ENCODE data around the gene DNHD1. TPM values are rescaled to one million over a fixed set of nuclear protein-coding genes. Genes with fewer than 3 reads are reported as not detected.
A peak's percentile ranks its signal among the peaks of the same experiment; 100 is the strongest.

Gene DNHD1, protein sequence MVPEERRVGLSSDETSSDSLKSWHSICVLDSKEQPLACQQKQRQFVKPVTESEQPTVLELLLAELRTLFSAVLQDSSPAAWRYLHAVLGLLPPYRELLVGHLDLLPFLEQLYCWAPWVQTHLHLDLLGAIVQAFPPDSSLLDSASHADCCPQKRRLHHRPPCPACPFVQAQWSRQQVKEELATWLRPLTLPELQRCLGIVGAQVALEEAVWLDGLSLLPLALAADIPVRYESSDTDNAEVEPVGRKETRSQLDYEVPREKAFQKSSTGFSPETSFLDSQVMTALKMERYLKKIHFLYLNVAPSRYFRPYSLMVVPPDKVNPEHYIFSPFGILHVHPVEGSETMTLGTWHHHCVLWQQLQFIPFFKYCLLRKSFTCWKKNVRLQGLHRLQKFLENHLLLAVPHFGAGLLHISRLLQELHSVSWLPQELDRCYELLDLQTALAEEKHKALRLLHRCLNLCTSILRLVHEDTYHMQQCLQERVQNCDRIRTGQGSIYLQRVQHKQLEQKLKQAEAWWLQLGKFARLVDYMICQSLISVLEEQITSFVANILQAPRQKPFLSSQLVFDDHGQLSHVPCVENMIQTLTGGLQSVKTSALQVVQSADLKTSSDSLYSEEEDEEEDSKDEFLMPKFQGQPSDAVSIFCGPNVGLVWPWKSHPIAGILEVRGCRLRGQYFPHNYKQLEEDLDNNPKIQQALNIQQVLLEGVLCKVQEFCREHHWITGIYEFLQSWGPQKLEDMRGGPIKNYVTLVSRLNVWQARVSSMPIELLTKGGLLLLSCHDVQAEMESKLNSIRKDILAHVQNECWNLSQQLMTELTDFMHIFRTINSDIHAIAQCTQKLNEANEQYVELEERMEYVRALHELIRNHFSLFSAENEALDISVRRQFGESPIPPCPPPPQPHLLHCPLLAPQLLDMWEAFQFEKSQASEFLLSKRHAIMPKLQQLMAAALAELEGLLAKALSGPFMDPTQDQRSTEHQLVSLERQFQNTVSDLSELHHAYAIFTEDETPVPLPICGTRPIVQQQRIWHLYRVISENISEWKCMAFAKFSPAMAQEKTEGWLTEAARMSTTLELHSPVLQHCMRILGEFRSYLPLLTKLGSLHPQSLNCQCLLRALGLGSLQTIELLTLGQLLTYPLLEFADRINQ (N-terminal part only)
- total RNA-seq (2014; rRNA removed; shearing (Covaris generic)): 5.6 and 5.7 TPM in 2 replicates
- 12.4 and 23.8 TPM in 2 replicates for polyA plus RNA-seq (2014; cell fraction: nucleus; rRNA removed)

DNA sequence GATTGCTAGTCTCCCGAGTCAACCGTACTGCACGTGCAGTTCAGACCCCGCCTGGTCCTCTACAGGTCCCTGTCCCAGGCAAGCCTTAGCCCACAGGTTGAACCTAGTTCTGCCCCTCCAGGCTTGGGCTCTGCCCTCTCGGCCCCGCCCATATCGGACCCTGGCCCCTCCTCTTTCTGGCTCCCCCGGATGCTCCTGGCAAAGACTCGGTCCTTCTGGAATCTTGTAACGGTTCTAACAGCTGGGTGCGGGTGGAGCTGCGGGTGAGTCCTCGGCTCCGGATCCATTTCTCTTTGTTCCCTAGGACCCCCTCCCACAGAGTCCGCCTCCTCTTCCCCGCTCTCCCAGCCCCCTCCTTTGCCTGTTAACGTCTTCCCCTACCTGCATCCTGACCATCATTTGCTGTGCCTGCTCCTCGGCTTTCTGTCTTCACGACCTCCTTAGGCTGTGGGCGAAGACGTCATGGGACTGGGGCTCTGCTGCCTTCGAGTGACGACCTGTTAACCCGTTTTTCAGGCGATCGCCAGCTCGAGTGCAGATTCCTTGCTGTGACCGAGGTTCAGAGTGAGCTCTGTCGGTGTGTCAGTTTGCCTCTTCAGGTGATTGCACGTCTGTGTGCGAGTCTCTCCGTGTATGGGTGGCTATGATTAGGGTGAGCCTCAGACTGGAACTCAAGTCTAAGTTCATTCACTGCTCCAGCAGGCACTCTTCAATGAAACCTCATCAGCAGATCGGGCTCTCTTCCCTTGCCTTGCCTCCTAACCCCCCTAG, at the start of gene DNHD1:
TSS of gene DNHD1 (plus strand) at position 212 of the 771 bp plus-strand sequence. CDS start 936 bp downstream, outside the sequence.
- no peak for DNase-seq (ENCODE audit: extremely low read depth, low read depth)

DNA sequence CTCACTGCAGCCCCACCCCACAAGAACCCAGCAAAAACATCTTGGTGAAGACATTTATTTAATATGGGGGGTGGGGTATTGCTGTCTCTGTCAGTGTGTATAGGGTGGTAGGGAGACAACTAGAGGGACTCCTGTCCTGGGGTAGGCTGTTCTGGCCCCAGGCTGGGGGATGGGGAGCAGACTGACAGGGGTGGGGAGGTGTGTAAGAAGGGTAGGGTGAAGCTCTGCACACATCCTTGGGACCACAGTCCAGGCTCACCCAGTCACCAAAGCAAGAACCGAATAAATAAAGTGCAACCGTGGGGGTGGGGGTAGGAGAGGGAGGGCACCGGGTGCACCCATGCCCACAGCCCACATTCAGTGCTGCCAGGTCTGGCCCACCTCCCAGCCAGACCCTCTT, 48.5 kb upstream of the DNHD1 start:
- no peak for DNase-seq (ENCODE audit: extremely low read depth, low read depth)

DNA sequence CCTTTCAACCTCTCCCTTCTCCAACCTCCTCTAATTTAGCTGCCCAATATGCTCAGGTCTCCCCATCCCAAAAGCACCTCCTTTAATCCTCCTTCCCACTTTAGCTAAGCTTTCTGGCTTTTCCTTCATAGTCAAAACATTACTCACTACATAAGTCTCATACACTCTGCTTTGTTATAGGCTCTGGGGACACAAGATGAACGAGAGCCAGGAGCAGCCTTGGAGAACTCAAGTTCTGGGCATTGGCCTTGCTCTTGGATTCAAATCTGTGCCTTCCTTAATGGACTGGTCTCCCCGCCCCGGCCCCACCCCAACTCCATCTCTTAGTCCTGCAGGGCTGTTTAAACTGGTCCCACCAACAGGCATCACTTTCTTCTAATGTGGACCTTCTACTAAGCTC, 44.9 kb upstream of the DNHD1 start:
- DNase-seq (ENCODE audit: extremely low read depth, low read depth): no peak

DNA sequence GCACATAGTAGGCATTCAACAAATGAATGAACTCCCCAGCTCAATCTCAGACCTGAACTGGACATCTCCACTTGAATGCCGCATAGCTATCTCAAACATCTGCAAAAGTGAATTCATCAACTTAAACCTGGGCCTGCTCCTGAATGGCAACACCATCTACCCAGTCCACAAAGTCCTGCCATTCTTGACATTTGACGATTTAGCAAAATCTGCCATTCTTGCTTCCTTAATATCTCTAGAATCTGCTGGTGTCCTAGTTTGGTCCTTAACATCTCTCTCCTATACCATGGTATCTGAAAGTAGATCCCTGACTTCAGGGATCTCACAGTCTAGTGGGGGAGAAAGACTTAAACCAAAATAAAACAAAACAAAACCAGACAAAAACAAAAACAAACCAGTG, 43.9 kb upstream of the DNHD1 start:
- no peak for DNase-seq (ENCODE audit: extremely low read depth, low read depth)

DNA sequence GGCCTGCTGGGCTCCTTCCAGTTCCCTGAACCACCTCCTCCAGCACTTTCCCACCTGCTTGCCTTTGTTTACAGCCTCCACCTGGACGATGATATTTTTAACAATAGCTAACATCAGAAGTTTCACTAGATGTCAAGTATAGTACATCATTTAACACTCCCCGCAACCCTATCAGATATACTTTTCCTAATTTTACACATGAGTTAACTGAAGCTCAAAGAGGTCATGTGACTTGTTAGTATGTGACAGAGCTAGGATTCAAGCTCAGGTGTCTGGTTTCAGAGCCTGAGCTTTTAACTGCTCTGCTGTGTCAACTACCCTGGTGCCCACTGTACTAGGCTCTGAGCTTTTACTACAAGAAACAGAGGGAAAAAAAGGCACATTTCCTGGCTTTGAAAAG, 42.0 kb upstream of the DNHD1 start:
- no peak for DNase-seq (ENCODE audit: extremely low read depth, low read depth)

DNA sequence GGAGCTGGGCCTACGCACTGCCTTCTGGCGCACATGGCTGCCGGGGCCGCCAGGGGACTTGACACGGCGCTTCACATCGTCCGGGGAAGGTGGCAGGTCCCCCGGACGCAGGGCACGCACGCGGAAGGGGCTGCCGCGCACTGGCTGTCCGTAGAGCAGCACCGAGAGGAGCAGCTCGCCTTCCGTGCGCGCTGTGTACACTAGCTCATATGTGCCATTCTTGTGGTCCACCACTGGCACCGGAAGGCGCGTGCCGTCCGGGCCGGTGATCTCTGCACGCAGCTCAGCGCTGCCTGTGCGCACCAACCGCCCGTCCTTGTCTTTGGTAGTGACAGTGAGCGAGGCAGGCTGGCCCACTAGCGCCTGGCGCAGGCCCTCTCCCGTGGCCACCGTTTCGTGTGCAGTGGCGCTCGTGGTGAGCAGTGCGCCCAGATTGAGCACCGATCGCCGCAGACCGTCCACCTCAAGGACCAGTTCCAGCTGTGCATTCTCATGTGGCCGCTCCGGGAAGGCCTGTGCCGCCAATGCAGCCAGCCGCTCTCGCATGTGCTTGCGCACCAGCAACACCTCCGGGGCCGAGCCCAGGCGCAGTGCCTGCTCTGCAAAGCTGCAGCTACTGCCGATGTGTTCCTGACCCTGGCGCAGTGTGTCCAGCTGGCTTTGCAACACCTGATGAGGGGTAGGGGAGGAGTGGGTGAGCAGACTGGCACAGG, 40.6 kb upstream of the DNHD1 start:
- no peak for DNase-seq (ENCODE audit: extremely low read depth, low read depth)

DNA sequence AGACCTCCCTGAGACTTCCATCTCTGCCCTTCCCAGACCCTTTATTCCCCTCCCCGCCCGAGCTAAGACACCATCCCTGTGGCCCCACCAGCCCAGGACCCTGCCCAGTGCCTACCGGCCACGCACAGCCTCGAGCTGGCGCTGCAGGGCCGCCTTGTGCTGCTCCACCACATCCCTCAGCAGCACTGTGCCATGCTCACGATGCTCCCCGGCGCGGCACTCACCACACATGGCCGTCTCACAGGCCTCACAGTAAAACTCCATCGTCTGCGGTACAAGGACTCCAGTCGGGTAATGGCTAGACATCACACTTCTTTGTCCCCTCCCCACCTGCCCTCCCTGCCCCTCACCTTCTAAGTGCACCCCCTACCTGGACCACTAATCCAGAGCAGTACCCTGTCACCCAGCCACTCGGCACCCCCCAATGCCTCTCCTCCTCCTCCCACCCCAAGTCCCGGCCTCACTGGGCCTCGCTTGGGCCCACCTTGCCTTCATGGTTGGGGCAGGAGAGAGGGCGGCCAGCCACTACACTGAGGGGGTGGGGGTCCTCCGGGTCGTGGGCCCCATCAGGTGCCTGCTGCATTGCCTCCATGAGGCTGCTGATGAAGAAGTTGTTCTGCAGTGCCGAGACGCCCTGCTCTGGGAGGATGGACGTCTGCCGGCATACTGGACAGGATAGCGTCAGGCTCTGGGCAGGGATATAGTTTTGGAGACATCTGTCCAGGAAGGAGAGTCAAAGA, 39.3 kb upstream of the DNHD1 start:
- DNase-seq (ENCODE audit: extremely low read depth, low read depth): no peak

DNA sequence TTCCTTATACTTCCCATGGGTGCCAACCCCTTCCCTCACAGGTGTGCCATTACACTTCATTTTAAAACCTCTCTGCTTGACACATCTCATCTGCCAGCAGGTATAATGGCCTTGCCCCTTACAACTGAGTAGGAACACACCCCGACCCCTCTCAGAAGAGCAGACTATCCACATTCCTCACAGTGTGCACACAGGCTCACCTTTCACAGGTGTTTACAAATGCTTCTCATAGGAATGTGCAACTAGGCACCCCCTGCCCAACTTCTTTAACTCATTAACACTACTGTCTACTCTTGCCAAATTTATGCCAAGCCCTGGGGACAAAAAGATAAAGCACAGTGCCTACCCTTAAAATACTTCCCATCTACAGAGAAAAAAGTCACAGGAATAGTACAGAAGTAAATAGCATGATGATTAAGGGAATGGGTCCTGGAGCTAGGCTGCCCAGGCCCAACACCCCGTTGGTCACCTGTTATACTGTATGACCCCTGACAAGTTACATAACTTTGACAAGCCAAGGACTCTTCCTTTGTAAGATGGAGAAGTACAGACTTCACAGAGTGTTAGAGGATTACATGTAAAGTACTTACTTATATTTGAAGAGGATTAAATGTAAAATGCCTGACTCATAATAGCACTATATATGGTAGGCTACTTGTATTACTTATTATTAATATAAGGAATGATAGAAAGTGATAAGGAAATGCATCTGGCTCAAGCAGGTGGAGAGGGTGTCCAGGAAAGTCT, 38.6 kb upstream of the DNHD1 start:
- DNase-seq (ENCODE audit: extremely low read depth, low read depth): no peak

DNA sequence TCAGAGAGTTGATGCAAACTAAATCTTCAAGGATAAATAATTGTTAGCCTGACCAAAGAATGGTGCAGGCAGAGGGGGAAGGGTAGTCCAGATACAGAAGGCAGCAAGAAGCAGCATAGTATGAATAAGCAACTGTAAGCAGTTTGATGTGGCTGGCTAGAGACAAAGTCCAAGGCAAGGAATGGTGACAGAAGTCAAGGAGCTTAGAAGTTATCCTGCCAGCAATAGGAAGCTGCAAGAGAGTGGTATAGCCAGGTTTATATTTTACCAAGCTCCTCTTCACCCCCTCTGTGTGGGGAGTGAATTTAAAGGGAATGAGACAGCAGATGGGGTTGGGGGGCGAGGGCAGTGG, 38.0 kb upstream of the DNHD1 start:
- DNase-seq (ENCODE audit: extremely low read depth, low read depth): no peak

DNA sequence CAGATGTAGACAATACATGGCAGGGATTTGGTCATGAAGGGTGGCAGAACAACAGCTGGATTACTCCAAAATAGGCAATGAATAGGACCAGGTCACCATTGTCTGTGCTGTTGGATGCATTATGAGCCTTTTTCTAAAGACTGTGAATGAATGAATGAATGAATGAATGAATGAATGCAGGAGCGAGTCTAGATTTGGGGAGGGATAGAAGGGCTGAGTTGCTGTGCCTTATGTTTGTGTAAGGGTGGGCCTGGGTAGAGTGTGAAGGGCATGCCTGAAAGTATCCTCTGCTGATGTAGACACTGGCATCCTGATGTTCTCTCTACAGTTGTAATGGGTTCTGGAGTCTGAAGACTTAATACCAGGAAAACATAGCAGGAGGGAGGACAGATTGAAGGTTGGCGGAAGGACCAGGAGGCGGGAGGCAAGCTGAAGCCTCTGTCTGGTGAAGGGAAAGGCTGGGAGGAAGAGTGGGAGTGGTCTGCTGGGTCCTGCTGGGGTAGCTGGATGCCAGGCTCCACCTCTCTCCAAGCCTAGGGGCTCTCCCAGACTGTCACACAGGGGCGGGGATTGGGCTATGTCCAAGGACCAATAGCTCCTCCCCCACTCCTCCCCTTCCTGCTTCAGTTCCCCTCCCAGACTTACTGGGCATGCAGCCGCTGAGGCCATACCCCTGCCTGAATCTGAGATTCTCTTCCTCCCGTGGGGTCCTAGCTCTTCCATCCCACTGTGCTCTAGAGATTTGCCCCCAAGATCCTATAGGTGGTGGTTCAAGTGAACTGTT, 28.2 kb upstream of the DNHD1 start:
- DNase-seq (ENCODE audit: extremely low read depth, low read depth): no peak

DNA sequence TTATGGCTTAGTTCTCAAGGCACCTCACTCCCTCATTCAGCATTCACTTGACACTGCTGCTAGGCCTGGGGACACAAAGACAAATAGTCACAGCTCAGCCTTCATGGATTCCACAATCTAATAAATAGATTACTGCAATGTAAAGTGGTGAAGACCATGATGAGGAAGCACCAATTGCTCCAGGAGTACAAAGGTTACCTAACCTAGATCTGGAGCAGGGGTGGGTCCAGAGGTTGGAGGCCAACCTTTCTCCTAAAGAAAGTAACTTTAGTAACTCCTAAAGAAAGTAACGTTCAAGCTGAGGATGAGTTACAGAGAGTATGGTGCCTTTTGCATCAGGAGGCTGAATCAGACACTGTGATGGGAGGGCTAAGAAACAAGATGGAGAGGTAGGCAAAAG, 27.5 kb upstream of the DNHD1 start:
- DNase-seq (ENCODE audit: extremely low read depth, low read depth): no peak

DNA sequence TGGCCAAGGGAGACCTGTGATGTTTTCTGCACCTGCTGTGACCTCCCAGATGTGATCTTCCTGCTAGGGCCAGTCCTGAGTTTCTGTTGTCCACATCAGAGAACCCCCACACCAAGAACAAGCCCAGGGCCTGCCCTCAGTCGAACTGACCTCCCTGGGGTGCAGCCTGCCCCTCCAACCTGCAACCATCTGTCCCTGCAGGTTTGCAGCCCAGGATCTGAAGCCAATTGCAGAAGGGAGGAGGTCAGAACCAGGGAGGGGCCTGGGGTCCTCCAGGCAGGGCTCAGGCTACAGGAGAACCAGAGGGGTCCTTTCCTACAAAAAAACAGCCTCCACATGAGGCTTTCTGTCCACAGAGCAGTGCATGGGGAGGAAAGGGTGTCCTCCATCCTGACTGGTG, 24.1 kb upstream of the DNHD1 start:
- DNase-seq (ENCODE audit: extremely low read depth, low read depth): no peak

DNA sequence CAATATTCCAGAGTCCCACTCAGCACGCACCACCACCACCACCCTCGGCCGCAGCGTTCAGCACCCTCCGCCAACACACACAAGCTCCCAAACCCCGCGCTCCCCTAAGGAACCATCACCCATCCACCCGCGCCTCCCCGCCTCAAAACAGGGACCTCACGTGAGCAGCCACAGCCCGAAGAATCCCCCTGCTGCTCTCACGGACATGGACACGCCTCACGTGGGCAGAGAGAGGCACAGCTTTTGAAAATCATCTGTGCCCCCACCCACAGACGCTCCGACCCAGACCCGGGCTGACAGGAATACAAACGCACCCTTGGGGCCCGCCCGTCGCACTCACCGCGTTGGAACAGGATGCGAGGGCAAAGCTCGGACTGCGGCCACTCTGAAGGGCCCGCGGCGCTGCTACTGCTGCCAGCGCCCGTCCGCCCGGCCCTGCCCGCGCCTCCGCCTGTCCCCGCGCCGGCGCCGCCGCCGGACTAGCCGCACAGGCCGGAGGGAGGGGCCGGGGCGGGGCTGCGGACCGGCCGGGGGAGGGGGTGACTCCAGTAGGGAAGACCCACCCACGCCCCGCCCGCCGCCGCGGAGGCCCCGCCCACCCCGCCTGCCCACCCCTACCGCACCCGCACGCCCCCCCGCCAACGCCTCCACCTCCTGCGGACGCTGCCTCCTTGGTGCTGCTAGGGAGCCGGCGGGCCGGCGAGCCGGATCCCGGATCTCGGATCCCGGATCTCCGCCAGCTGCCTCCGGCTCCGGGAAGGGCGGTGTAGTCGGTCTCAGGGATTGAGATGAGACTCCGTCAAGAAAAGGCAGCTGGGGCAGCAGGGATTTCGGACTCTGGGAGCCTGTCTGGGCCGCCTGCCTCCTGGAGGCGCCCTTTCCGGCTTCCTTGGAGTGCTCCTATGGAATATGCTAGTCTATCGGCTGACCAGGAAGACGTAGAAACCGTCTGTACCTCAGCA, 23.3 kb upstream of the DNHD1 start, which contains the start of gene TRIM3:
TSS of gene TRIM3 (minus strand) at position 491 of the 962 bp plus-strand sequence. CDS start 8,246 bp downstream, outside the sequence.
- DNase-seq (ENCODE audit: extremely low read depth, low read depth): peak; percentile 71

DNA sequence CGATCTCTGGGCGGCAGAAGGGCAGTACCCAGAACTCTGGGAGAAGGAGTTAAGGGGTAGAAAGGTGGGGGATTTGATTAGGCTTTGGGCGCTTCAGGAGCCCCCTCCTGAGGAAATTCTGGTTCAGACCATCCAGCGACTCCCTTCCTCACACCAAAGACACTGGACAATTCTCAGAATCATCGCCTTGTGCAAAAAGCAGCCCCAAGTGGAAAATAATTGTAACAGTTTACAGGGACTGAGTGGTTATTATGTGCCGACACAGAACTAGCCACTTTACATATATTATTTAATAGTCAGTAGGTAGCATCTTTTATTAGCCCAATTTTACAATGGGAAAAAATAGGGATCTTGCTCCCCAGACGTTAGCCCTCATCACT, 22.7 kb upstream of the DNHD1 start:
- DNase-seq (ENCODE audit: extremely low read depth, low read depth): no peak

DNA sequence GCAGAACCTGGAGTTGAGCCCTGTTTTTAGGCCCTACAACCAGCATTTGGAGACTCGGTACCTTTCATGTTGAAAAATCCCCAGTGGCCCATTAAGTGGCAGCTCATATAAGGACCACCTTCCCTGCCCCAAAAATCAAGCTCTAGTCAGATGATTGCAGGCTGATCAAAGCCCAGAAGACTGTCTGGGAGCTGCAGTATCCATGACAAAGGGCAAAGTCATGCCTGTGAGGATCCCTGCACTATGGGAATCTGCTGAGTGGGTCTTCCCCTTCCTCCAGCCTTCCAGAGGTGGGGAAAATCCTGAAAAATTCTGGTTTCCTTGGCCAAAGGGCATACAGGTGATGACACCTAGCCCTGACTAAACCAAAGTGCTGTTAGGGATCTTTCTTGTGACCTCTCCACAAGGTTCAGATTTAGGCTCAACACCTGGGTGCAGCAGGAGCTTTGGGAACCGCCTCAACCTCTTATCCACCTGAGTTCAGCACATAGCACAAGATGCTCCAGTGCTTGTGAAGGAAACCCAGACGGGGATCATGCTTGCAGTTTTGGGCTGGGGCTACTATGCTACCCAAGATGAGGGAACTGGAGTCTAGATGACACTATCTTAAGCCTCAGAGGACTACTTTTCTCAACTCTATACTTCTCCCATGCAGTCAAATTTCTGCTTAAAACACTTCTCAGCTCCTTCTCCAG, 22.1 kb upstream of the DNHD1 start:
- no peak for DNase-seq (ENCODE audit: extremely low read depth, low read depth)

DNA sequence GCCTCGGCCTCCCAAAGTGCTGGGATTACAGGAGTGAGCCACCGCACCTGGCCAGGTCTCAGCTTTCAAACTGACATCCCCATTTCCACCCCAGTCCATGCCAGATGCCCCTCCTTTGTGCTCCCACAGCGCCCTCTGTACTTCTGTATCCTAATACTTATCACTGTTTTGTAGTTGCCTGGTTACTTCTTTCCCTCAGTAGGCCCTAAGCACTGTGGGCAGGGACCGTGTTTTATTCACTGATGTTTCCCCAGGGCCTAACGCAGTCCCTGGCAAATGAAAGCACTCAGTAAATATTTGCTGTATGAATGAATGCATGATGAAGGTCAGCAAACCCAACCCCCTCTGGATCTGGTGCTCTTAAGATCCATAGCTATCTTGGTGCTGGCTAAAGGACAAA, 21.1 kb upstream of the DNHD1 start:
- no peak for DNase-seq (ENCODE audit: extremely low read depth, low read depth)
